H9 (cell line): ENCODE data around the gene PPHLN1. TPM values are rescaled to one million over a fixed set of nuclear protein-coding genes. Genes with fewer than 3 reads are reported as not detected.

Experiments used
- DNase-seq: peaks from one replicate; pipeline ENCODE4 v3.0.0-alpha.2; 2017
- H2AFZ ChIP-seq: one replicate; pipeline ENCODE4 v1.6.1; 2013; ENCODE audit warnings: mild to moderate bottlenecking, low read length, control low read depth, moderate library complexity
- H2AK5ac ChIP-seq: 2 replicates; pipeline ENCODE4 v1.6.1; 2013; ENCODE audit warnings: low read length, control low read depth, mixed read lengths; ENCODE audit not compliant: insufficient read length
- H2BK120ac ChIP-seq: one replicate; pipeline ENCODE4 v1.6.1; 2013; ENCODE audit warnings: low read depth, mild to moderate bottlenecking, low read length, control low read depth, inconsistent platforms; ENCODE audit not compliant: poor library complexity, severe bottlenecking
- H2BK12ac ChIP-seq: 2 replicates; pipeline ENCODE4 v1.6.1; 2013; ENCODE audit warnings: low read length, control low read depth, mixed read lengths, low read depth; ENCODE audit not compliant: insufficient read length
- H2BK15ac ChIP-seq: 2 replicates; pipeline ENCODE4 v1.6.1; 2013; ENCODE audit warnings: low read depth, low read length, control low read depth
- H2BK20ac ChIP-seq: one replicate; pipeline ENCODE4 v1.6.1; 2013; ENCODE audit warnings: low read depth, mild to moderate bottlenecking, low read length, control low read depth, inconsistent platforms; ENCODE audit not compliant: poor library complexity, severe bottlenecking
- H2BK5ac ChIP-seq: 2 replicates; pipeline ENCODE4 v1.6.1; 2013; ENCODE audit warnings: low read length, control low read depth, mixed read lengths; ENCODE audit not compliant: insufficient read length
- H3K14ac ChIP-seq: 2 replicates; pipeline ENCODE4 v1.6.1; 2013; ENCODE audit warnings: low read length, control low read depth; ENCODE audit not compliant: insufficient read depth
- H3K18ac ChIP-seq: 2 replicates; pipeline ENCODE4 v1.6.1; 2013; ENCODE audit warnings: low read depth, mild to moderate bottlenecking, mixed read lengths, low read length, control low read depth; ENCODE audit not compliant: insufficient read length
- H3K23ac ChIP-seq: 2 replicates; pipeline ENCODE4 v1.6.1; 2013; ENCODE audit warnings: low read length, control low read depth, mixed read lengths, low read depth; ENCODE audit not compliant: insufficient read length
- H3K23me2 ChIP-seq: 2 replicates; pipeline ENCODE4 v1.6.1; 2013; ENCODE audit warnings: low read depth, mild to moderate bottlenecking, mixed read lengths, low read length, control low read depth; ENCODE audit not compliant: insufficient read length, poor library complexity, severe bottlenecking
- H3K27ac ChIP-seq: 2 replicates; pipeline ENCODE4 v1.5.1; 2013; ENCODE audit warnings: low read length, control low read depth, mixed read lengths, low read depth; ENCODE audit not compliant: insufficient read length
- H3K27me3 ChIP-seq: 2 replicates; pipeline ENCODE4 v1.6.1; 2013; ENCODE audit warnings: low read length, control low read depth, inconsistent platforms; ENCODE audit not compliant: insufficient read depth
- H3K4ac ChIP-seq: 2 replicates; pipeline ENCODE4 v1.6.1; 2013; ENCODE audit warnings: low read depth, mild to moderate bottlenecking, control low read depth, inconsistent platforms, low read length, moderate library complexity
- H3K4me1 ChIP-seq: 2 replicates; pipeline ENCODE4 v1.6.1; 2013; ENCODE audit warnings: low read length, control low read depth, inconsistent platforms; ENCODE audit not compliant: insufficient read depth
- H3K4me2 ChIP-seq: 2 replicates; pipeline ENCODE4 v1.6.1; 2013; ENCODE audit warnings: low read length, control low read depth, mixed read lengths; ENCODE audit not compliant: insufficient read length, insufficient read depth
- H3K56ac ChIP-seq: 2 replicates; pipeline ENCODE4 v1.6.1; 2013; ENCODE audit warnings: low read depth, mild to moderate bottlenecking, mixed read lengths, low read length, control low read depth; ENCODE audit not compliant: insufficient read length
- H3K79me1 ChIP-seq: 2 replicates; pipeline ENCODE4 v1.6.1; 2013; ENCODE audit warnings: low read depth, mild to moderate bottlenecking, moderate library complexity, low read length, control low read depth, inconsistent platforms; ENCODE audit not compliant: insufficient read depth, poor library complexity, severe bottlenecking
- H3K79me2 ChIP-seq: 2 replicates; pipeline ENCODE4 v1.6.1; 2013; ENCODE audit warnings: low read length, control low read depth, inconsistent platforms; ENCODE audit not compliant: insufficient read depth
- H3K9ac ChIP-seq: 2 replicates; pipeline ENCODE4 v1.6.1; 2013; ENCODE audit warnings: low read length, control low read depth, mixed read lengths; ENCODE audit not compliant: insufficient read length; ENCODE audit errors: extremely low read depth
- H3K9me3 ChIP-seq: one replicate; pipeline ENCODE4 v1.6.1; 2013; ENCODE audit warnings: low read depth, low read length, inconsistent platforms; ENCODE audit not compliant: control insufficient read depth
- H3T11ph ChIP-seq: one replicate; pipeline ENCODE4 v1.6.1; 2013; ENCODE audit warnings: mild to moderate bottlenecking, low read length, control low read depth, inconsistent platforms
- H4K20me1 ChIP-seq: one replicate; pipeline ENCODE4 v1.6.1; 2013; ENCODE audit not compliant: control insufficient read depth, insufficient read length, insufficient read depth
- H4K5ac ChIP-seq: 2 replicates; pipeline ENCODE4 v1.6.1; 2013; ENCODE audit warnings: low read depth, mild to moderate bottlenecking, mixed read lengths, low read length, control low read depth; ENCODE audit not compliant: insufficient read length
- H4K8ac ChIP-seq: replicated peaks from 2 replicates; pipeline ENCODE4 v1.6.1; 2013; ENCODE audit warnings: low read length, control low read depth, mixed read lengths, low read depth; ENCODE audit not compliant: insufficient read length
- H4K91ac ChIP-seq: 2 replicates; pipeline ENCODE4 v1.6.1; 2013; ENCODE audit warnings: low read depth, mild to moderate bottlenecking, moderate library complexity, mixed read lengths, low read length, control low read depth; ENCODE audit not compliant: insufficient read length
- H3K27ac Mint-ChIP-seq, 3 experiments: 2 replicates in 2 of 3; 3 replicates in 1 of 3; pipeline ENCODE4 v1.8.0; 2020 to 2021; ENCODE audit warnings: mixed read lengths in 3 of 3, mild to moderate bottlenecking in 1 of 3, moderate library complexity in 1 of 3
- H3K27me3 Mint-ChIP-seq: 2 replicates; pipeline ENCODE4 v1.8.0; 2021; ENCODE audit warnings: low read depth, mild to moderate bottlenecking, moderate library complexity, mixed read lengths
- H3K36me3 Mint-ChIP-seq, 3 experiments: 2 replicates in 2 of 3; 3 replicates in 1 of 3; pipeline ENCODE4 v1.8.0; 2020 to 2021; ENCODE audit warnings: low read depth in 3 of 3, mixed read lengths in 3 of 3; ENCODE audit not compliant: insufficient read depth in 1 of 3
- H3K4me1 Mint-ChIP-seq, 2 experiments: 2 replicates each; pipeline ENCODE4 v1.8.0; 2020; ENCODE audit warnings: mixed read lengths in 2 of 2
- H3K4me3 Mint-ChIP-seq, 2 experiments: 2 replicates in 1 of 2; 3 replicates in 1 of 2; pipeline ENCODE4 v1.8.0; 2020 to 2021; ENCODE audit warnings: mild to moderate bottlenecking in 2 of 2, mixed read lengths in 2 of 2, moderate library complexity in 1 of 2
- H3K9me3 Mint-ChIP-seq, 2 experiments: 2 replicates in 1 of 2; 3 replicates in 1 of 2; pipeline ENCODE4 v1.8.0; 2020; ENCODE audit warnings: mild to moderate bottlenecking in 2 of 2, mixed read lengths in 2 of 2, moderate library complexity in 1 of 2
- WGBS: extraction: QIAGEN DNeasy Blood & Tissue Kit; methylation state at CpG from one replicate; pipeline ENCODE4 v1.1.7; 2013; ENCODE audit warnings: missing lambda C conversion rate, low lambda C conversion rate, mixed read lengths; ENCODE audit not compliant: insufficient read length; ENCODE audit errors: extremely low coverage; 5-methylcytosine and 5-hydroxymethylcytosine counted together
- total RNA-seq: library from RNA; stranded (reverse); gene quantifications from 2 replicates; pipeline ENCODE4 v1.2.1, GENCODE V29; 2021
- TF ChIP-seq, protein P1 (sequence below): fragments of 200-600 bp; sonication (generic); conservative IDR thresholded peaks from 3 replicates; pipeline ENCODE4 v1.8.0; 2021; ENCODE audit warnings: antibody characterized with exemption, mild to moderate bottlenecking

The PPHLN1 gene
- total RNA-seq, 1 experiment from 2014 or later: 66.2 TPM

GRCh38 chr12:42323856-42324255 lies 2.1 kb upstream of the PPHLN1 start:
- H4K91ac ChIP-seq: no peak overlapping the region
- no peak overlapping the region for H2AFZ ChIP-seq
- no peaks in the 10 kb centered on the region for H3K27me3 ChIP-seq
- no peak overlapping the region for H3K4ac ChIP-seq
- H3K4me1 Mint-ChIP-seq: peaks cover 15 to 17% of the 10 kb centered on the region in 2 experiments
- H3K36me3 Mint-ChIP-seq: peaks cover 0 to 32% (median 14%) of the 10 kb centered on the region in 3 experiments; a peak in 6 of 7 replicates
- peaks cover 20% of the 10 kb centered on the region; the same call in 1 of the 2 replicates for H3K79me2 ChIP-seq
- H4K8ac ChIP-seq: no peak overlapping the region
- H2BK15ac ChIP-seq: no peak overlapping the region
- no peak overlapping the region for H3K23ac ChIP-seq
- H3K27me3 Mint-ChIP-seq: no peaks in the 10 kb centered on the region
- H2BK120ac ChIP-seq: no peak overlapping the region
- no peak overlapping the region for H3K9ac ChIP-seq
- H3K79me1 ChIP-seq: no peaks in the 10 kb centered on the region
- no CpG with 5 or more reads among the region's 6 CpGs for WGBS
- H3K27ac ChIP-seq: no peak overlapping the region
- no peak overlapping the region for H3K14ac ChIP-seq
- H4K5ac ChIP-seq: no peak overlapping the region
- no peak for DNase-seq
- H3K18ac ChIP-seq: no peak overlapping the region
- H2BK20ac ChIP-seq: no peak overlapping the region
- no peaks in the 10 kb centered on the region for H4K20me1 ChIP-seq
- H3K4me2 ChIP-seq: no peak overlapping the region
- H3K23me2 ChIP-seq: peaks cover 6% of the 10 kb centered on the region
- TF ChIP-seq, protein P1, sequence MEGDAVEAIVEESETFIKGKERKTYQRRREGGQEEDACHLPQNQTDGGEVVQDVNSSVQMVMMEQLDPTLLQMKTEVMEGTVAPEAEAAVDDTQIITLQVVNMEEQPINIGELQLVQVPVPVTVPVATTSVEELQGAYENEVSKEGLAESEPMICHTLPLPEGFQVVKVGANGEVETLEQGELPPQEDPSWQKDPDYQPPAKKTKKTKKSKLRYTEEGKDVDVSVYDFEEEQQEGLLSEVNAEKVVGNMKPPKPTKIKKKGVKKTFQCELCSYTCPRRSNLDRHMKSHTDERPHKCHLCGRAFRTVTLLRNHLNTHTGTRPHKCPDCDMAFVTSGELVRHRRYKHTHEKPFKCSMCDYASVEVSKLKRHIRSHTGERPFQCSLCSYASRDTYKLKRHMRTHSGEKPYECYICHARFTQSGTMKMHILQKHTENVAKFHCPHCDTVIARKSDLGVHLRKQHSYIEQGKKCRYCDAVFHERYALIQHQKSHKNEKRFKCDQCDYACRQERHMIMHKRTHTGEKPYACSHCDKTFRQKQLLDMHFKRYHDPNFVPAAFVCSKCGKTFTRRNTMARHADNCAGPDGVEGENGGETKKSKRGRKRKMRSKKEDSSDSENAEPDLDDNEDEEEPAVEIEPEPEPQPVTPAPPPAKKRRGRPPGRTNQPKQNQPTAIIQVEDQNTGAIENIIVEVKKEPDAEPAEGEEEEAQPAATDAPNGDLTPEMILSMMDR: no peak
- no peak overlapping the region for H3K56ac ChIP-seq
- H3K9me3 Mint-ChIP-seq: no peaks in the 10 kb centered on the region
- no peak overlapping the region for H3T11ph ChIP-seq
- no peak overlapping the region for H2BK12ac ChIP-seq
- no peak overlapping the region for H3K27ac Mint-ChIP-seq
- no peak overlapping the region for H3K4me3 Mint-ChIP-seq
- no peaks in the 10 kb centered on the region for H3K4me1 ChIP-seq
- no peaks in the 10 kb centered on the region for H3K9me3 ChIP-seq
- no peak overlapping the region for H2BK5ac ChIP-seq
- no peak overlapping the region for H2AK5ac ChIP-seq
